Transverse colon (tissue), 4 donors: ENCODE results near the gene INAFM2.

Source experiments
- EP300 ChIP-seq: sonication (generic); formaldehyde crosslinking; IDR thresholded peaks from one replicate; pipeline ENCODE4 v1.6.1; 2017; ENCODE audit warnings: antibody characterized with exemption, low read depth
- POLR2A ChIP-seq: fragments of 450-650 bp; IDR thresholded peaks from one replicate; pipeline ENCODE4 v1.6.1; 2016; ENCODE audit warnings: antibody characterized with exemption, mild to moderate bottlenecking, moderate library complexity
- POLR2AphosphoS5 ChIP-seq, 3 donors: sonication (generic); formaldehyde crosslinking; IDR thresholded peaks; one replicate each; pipeline ENCODE4 v1.6.1; 2016; ENCODE audit warnings: antibody characterized with exemption in 3 of 3
- TF ChIP-seq, protein P1 (sequence below), 5 experiments: fragments of 200-600 bp in 3 of 5; fragments of 450-650 bp in 2 of 5; sonication (generic) in 3 of 5; IDR thresholded peaks; 1 replicate in 2 of 5; 2 replicates in 3 of 5; pipeline ENCODE4 v1.5.1; 2016 to 2017; ENCODE audit warnings: antibody characterized with exemption in 5 of 5, inconsistent platforms in 3 of 5, mild to moderate bottlenecking in 2 of 5, moderate library complexity in 1 of 5

DNA sequence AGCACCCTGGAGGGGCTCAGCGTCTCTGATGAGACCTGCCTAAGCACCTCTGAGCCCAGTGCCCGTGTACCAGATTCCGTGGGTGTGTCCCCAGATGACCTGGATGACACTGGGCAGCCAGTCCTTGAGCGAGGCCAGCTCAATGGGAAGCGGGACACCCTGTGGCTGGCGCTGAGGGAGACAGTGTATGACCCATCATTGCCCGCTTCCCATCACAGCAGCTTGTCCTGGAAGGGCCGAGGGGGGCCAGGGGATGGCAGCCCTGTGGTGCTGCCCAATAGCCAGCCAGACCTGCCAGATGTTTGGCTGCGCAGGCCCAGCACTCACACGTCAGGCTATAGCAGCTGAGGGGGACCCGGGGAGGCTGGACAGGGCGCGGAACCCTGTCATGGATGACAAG is 46.5 kb downstream of the INAFM2 start:
- TF ChIP-seq, protein P1, sequence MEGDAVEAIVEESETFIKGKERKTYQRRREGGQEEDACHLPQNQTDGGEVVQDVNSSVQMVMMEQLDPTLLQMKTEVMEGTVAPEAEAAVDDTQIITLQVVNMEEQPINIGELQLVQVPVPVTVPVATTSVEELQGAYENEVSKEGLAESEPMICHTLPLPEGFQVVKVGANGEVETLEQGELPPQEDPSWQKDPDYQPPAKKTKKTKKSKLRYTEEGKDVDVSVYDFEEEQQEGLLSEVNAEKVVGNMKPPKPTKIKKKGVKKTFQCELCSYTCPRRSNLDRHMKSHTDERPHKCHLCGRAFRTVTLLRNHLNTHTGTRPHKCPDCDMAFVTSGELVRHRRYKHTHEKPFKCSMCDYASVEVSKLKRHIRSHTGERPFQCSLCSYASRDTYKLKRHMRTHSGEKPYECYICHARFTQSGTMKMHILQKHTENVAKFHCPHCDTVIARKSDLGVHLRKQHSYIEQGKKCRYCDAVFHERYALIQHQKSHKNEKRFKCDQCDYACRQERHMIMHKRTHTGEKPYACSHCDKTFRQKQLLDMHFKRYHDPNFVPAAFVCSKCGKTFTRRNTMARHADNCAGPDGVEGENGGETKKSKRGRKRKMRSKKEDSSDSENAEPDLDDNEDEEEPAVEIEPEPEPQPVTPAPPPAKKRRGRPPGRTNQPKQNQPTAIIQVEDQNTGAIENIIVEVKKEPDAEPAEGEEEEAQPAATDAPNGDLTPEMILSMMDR (IDR thresholded peaks at IDR 0.05): no peak
- TF ChIP-seq POLR2A (no peak), POLR2AphosphoS5 (IDR thresholded peaks at IDR 0.05) (no peak), EP300 (no peak)
